Measurements from ENCODE around the gene RBCK1.

- no peak for TF ChIP-seq CTCF (conservative IDR thresholded peaks at IDR 0.05)
- TF ChIP-seq ZFX (IDR thresholded peaks at IDR 0.05): no peak
Measured at GRCh38 chr20:389220-389619, 18.9 kb upstream of the RBCK1 start.
